AG10803 (cell line): ENCODE data around the gene EIF3B.

Experiments used
- DNase-seq: peaks from one replicate; pipeline ENCODE4 v3.0.0; 2010; ENCODE audit warnings: low read depth
- H3K4me3 ChIP-seq: 2 replicates; pipeline ENCODE4 v1.5.1; 2011; ENCODE audit warnings: mild to moderate bottlenecking, low read length, control low read depth
- CTCF ChIP-seq: conservative IDR thresholded peaks from 2 replicates; pipeline ENCODE4 v1.5.1; 2011; ENCODE audit warnings: mild to moderate bottlenecking, low read length, control low read depth, inconsistent platforms

Gene EIF3B

GRCh38 chr7:2405601-2406345 is 51.1 kb downstream of the EIF3B start:
- DNase-seq: peak; percentile 29
- TF ChIP-seq CTCF: no peak
- H3K4me3 ChIP-seq: peak overlapping the region; percentile 26

GRCh38 chr7:2409745-2410414 is 55.3 kb downstream of the EIF3B start:
- no peak for DNase-seq
- no peak overlapping the region for H3K4me3 ChIP-seq
- no peak for TF ChIP-seq CTCF

- DNase-seq: no peak
- H3K4me3 ChIP-seq: no peak overlapping the region
- TF ChIP-seq CTCF: no peak
Measured at GRCh38 chr7:2411049-2411448, 56.4 kb downstream of the EIF3B start.

- TF ChIP-seq CTCF: no peak
- H3K4me3 ChIP-seq: no peak overlapping the region
Measured at GRCh38 chr7:2411815-2412586, 57.4 kb downstream of the EIF3B start.

GRCh38 chr7:2412587-2413201 is 58.1 kb downstream of the EIF3B start:
- no peak for DNase-seq
- H3K4me3 ChIP-seq: no peak overlapping the region
- TF ChIP-seq CTCF: no peak

More at GRCh38 chr7:2411815-2412586, 57.4 kb downstream of the EIF3B start:
- no peak for DNase-seq

- no peak overlapping the region for H3K4me3 ChIP-seq
- DNase-seq: no peak
- no peak for TF ChIP-seq CTCF
Measured at GRCh38 chr7:2416063-2416462, 61.4 kb downstream of the EIF3B start.
